NCI-H510A treated with DMSO at 0.1 percent for 48 hours (cell line): ENCODE measurements around the gene ABCG2.

ENCODE experiments used
- DNase-seq: peaks from one replicate; lab custom pipeline; 2025; lab: John Stamatoyannopoulos, UW

The ABCG2 gene

GRCh38 chr4:88064410-88064809 is 94.0 kb downstream of the ABCG2 start:
- DNase-seq = no peak

- no peak for DNase-seq
These were observed 94.7 kb downstream of the ABCG2 start for GRCh38 chr4:88063634-88064296.

DNA sequence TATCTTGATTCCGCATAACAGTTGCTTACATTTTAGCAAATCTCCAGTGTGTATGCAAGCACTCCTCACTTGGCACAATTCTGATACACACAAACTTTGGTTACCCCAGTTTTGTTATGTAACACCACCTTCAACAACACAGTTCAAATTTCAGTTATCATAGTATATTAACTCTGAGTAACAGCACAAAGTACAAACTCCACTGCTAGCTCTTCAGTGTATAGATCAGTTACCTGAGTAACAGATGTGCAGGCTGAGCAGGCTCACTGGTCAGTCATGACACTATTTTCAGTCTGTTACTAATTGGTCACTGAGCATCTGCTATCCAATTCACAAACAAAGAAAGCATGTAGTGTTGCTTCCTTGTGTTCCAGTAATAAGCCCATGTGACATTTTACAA is 95.6 kb downstream of the ABCG2 start:
- DNase-seq = no peak

DNA sequence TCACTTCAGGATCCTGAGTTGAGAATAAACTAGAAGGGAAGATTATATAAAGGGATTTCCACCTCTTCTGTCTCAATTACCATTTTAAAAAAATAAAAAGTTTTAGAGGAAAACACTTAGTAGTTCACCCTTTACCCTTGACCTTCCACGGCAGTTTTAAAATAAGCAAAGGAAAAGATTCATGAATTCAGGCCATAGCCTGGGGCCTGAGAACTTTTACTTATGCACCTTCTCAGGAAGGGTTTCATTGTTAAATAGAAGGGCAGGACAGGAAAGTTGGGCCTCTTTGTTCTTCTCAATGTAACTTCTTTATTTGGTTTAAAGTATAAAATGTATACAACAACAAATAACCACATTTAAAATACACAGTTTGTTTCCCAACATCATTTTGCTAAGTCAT is 96.1 kb downstream of the ABCG2 start:
- DNase-seq = no peak

DNA sequence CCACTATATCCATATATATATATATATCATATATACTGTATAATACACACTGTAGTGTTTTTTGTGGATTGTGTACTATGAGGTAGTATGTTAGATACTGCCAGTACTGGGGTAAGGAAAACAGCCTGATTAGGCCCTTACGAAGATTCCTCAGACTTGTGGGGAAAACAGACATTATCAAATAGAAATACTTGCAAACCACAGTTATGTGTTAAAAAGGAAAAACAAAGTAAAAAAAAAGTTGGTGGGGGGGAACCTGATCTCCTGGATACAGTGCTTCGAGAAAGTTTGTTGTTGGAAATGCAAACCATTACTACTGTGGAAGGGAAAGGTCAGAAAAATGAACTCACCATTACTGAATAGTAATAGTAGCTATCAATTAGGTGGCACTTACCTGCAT is 98.0 kb downstream of the ABCG2 start:
- DNase-seq = no peak

GRCh38 chr4:88059766-88060165 is 98.7 kb downstream of the ABCG2 start:
- DNase-seq = no peak

GRCh38 chr4:88058295-88058694 is 100.1 kb downstream of the ABCG2 start:
- no peak for DNase-seq

- DNase-seq = peak; percentile 31
These were observed 103.5 kb downstream of the ABCG2 start for GRCh38 chr4:88054901-88055300.

GRCh38 chr4:88054229-88054628 is 104.2 kb downstream of the ABCG2 start:
- DNase-seq = no peak

DNA sequence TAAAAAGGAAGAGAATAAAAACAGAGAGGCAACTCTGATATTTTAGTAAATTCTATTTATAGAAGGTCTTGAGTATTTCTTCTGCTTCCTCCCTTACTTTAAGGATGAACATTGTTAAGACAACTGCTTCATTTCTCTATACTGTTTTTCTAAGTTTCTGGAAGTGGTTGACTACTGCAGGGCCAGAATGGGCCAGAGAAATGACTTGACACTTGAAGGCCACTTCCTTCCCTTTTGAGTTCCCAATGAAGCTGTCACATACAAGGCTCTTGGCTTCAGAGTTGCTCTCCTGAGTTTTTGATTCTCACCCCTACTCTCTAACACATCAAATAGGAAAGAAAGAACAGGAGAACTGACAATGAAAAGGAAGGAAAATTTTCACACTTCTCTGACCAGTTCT is 113.4 kb downstream of the ABCG2 start:
- no peak for DNase-seq

DNA sequence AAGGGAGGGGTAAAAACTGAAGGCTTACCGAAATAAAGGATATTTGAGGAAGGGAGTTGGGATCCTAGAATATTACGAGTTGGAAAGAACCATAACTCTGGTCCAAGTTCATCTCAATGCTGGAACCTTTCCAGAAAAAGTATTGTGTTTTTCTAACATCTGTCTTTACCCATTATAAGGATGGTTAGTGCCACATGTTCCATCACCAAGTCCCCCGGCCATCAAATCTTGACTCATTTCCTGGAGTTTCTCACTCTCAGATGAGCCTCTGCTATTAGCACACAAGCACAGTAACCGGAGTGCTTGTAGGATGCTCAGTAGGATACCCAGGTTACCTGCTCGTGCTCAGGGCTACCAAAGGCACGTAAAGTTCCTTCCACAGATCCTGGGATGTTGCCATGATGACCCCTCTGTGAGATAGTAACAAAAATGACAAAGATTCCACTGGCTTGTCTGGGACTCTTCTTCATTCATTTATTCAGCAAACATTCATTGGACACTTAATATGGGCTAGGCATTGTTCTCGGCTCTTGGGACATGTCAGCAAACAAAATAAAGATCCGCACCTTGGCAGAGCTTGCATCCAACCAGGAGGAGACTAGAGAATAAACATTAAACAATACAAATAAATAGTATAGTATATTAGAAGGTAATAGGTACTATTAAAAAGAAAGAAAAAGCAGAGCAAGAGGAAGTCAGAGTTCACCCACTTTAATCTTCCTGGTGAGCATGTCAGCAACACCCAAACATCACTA is 114.7 kb downstream of the ABCG2 start:
- no peak for DNase-seq

DNA sequence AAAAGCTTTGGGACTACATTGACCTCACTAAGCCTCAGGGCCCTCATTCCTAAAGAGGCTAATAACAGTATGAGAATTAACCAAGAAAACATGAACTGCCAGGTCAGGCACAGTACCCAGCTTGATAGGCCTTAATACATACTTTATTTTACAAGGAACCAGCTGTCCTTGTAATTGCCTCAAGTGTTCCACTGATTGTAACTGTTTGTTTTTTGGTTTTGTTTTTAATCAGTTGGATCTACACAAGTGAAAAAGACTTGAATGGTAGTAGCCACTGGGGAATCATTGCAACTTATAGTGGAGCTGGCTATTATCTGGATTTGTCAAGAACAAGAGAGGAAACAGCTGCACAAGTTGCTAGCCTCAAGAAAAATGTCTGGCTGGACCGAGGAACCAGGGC is 115.4 kb downstream of the ABCG2 start:
- no peak for DNase-seq

DNA sequence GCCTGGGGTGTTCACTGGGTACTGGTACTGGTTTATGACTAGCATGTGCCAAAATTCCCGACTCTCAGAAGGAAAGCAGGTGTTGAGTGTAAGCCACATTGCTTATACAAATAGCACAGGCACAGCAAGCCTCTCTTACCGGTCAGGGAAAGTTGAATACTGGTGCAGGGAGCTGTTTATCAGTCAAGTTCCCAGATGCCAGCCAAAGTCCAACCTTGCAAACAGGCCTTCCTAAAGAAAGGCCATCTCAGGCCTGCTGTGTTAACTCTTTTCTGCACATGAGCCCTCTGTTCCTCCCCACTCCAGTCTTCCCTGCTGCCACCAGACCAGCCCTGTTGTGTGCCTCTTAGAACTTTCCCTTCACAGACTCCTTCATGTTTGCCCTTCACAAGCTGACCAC is 116.8 kb downstream of the ABCG2 start:
- no peak for DNase-seq

- DNase-seq = no peak
These were observed 117.7 kb downstream of the ABCG2 start for GRCh38 chr4:88040707-88041106.
